ENCODE measurements around the gene SKIC2. TPM values are rescaled to one million over a fixed set of nuclear protein-coding genes. Genes with fewer than 3 reads are reported as not detected.
A peak's percentile ranks its signal among the peaks of the same experiment; 100 is the strongest.

The SKIC2 gene
- total RNA-seq, 1 donor from 2014 or later: 32.9 TPM

DNA sequence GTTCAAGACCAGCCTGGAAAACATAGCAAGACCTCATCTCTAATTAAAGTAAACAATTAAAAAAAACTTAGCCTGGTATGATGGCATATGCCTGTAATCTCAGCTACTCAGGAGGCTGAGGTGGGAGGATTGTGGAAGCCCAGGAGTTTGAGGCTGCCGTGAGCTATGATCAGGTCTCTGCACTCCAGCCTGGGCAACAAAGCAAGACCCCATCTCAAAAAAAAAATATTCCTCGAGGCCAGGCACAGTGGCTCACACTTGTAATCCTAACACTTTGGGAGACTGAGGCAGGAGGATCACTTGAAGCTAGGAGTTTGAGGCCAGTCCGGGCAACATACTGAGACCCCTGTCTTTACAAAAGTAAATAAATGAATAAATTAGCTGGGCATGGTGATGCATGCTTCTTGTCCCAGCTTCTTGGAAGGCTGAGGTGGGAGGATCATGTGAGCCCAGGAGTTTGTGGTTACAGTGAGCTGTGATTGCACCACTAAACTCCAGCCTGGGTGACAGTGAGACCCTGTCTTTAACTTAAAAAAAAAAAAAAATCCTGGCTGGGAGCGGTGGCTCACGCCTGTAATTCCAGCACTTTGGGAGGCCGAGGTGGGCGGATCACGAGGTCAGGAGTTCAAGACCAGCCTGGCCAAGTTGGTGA, 40.8 kb upstream of the SKIC2 start:
- Histone ChIP-seq H3K9me3 (replicated peaks) (no peaks in the 10 kb centered on the region), H3K27ac (replicated peaks) (no peak overlapping the region), H3K27me3 (ENCODE audit: low read depth) (peaks cover 7% of the 10 kb centered on the region), H3K4me1 (no peaks in the 10 kb centered on the region), H3K36me3 (no peaks in the 10 kb centered on the region), H3K4me3 (no peak overlapping the region)
- intact Hi-C loops (cut with micrococcal nuclease): no loop called here
- DNase-seq: no peak
- TF ChIP-seq, protein P1, sequence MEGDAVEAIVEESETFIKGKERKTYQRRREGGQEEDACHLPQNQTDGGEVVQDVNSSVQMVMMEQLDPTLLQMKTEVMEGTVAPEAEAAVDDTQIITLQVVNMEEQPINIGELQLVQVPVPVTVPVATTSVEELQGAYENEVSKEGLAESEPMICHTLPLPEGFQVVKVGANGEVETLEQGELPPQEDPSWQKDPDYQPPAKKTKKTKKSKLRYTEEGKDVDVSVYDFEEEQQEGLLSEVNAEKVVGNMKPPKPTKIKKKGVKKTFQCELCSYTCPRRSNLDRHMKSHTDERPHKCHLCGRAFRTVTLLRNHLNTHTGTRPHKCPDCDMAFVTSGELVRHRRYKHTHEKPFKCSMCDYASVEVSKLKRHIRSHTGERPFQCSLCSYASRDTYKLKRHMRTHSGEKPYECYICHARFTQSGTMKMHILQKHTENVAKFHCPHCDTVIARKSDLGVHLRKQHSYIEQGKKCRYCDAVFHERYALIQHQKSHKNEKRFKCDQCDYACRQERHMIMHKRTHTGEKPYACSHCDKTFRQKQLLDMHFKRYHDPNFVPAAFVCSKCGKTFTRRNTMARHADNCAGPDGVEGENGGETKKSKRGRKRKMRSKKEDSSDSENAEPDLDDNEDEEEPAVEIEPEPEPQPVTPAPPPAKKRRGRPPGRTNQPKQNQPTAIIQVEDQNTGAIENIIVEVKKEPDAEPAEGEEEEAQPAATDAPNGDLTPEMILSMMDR (IDR thresholded peaks at IDR 0.05; ENCODE audit: borderline replicate concordance): no peak

- Histone ChIP-seq H3K27ac (replicated peaks) (no peak overlapping the region), H3K4me3 (no peak overlapping the region), H3K9me3 (replicated peaks) (no peaks in the 10 kb centered on the region), H3K4me1 (no peaks in the 10 kb centered on the region), H3K36me3 (no peaks in the 10 kb centered on the region), H3K27me3 (ENCODE audit: low read depth) (no peaks in the 10 kb centered on the region)
- intact Hi-C loops (cut with micrococcal nuclease): no loop called here
- TF ChIP-seq, protein P1 (IDR thresholded peaks at IDR 0.05; ENCODE audit: borderline replicate concordance): no peak
- DNase-seq: no peak
Observed at GRCh38 chr6:31919624-31920303, 39.2 kb upstream of the SKIC2 start.

- no peak overlapping the region for H3K4me3 ChIP-seq
- intact Hi-C loops (cut with micrococcal nuclease): no loop called here
- TF ChIP-seq, protein P1 (IDR thresholded peaks at IDR 0.05; ENCODE audit: borderline replicate concordance): no peak
Observed at GRCh38 chr6:31920811-31921210, 38.2 kb upstream of the SKIC2 start.

DNA sequence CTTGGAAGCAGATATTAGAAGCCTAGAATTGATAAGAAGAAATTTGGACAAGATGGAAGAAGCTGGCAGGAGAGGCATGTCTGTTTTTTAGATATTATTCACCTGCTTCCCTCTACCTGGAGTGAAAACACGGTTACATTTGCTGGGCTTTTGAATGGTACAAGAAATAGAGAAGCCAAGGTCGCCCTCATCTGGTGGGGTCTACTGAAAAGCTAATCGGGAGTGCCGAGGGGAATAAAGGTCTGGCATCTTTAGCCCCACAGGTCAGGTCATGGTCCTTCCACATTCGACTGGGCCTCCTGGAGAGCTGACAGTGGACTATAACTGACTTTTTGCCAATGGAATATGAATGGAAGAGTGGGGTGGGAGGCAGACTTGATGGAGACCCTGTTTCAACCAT, 36.0 kb upstream of the SKIC2 start:
- Histone ChIP-seq H3K4me1 (no peaks in the 10 kb centered on the region), H3K36me3 (no peaks in the 10 kb centered on the region), H3K27me3 (ENCODE audit: low read depth) (peaks cover 8% of the 10 kb centered on the region), H3K9me3 (replicated peaks) (no peaks in the 10 kb centered on the region), H3K4me3 (no peak overlapping the region), H3K27ac (replicated peaks) (no peak overlapping the region)
- DNase-seq: no peak
- intact Hi-C loops (cut with micrococcal nuclease): no loop called here
- TF ChIP-seq, protein P1 (IDR thresholded peaks at IDR 0.05; ENCODE audit: borderline replicate concordance): peak; percentile 22

More at GRCh38 chr6:31920811-31921210, 38.2 kb upstream of the SKIC2 start:
- no peaks in the 10 kb centered on the region for H3K4me1 ChIP-seq
- no peak overlapping the region for H3K27ac ChIP-seq (replicated peaks)
- H3K9me3 ChIP-seq (replicated peaks): no peaks in the 10 kb centered on the region
- H3K27me3 ChIP-seq (ENCODE audit: low read depth): no peaks in the 10 kb centered on the region
- H3K36me3 ChIP-seq: no peaks in the 10 kb centered on the region
- DNase-seq: no peak

GRCh38 chr6:31927242-31927862, 31.6 kb upstream of the SKIC2 start, which contains the start of gene C2:
TSS of gene C2 (plus strand) at chr6:31927717. CDS start at chr6:31927753, 36 bp downstream.
- TF ChIP-seq, protein P1 (IDR thresholded peaks at IDR 0.05; ENCODE audit: borderline replicate concordance): no peak
- H3K9me3 ChIP-seq (replicated peaks): no peaks in the 10 kb centered on the region
- no peaks in the 10 kb centered on the region for H3K4me1 ChIP-seq
- DNase-seq: no peak
- no peaks in the 10 kb centered on the region for H3K36me3 ChIP-seq
- peak within 1 kb of the TSS; percentile 48 for H3K4me3 ChIP-seq
- intact Hi-C loops (cut with micrococcal nuclease): no loop called here
- peaks cover 28% of the 10 kb centered on the region for H3K27me3 ChIP-seq (ENCODE audit: low read depth)
- no peak within 1 kb of the TSS for H3K27ac ChIP-seq (replicated peaks)

Data from left ventricle myocardium inferior (tissue), 1 donor.